Skeletal muscle tissue (tissue), 4 donors: ENCODE data around the gene TCF12. TPM values are rescaled to one million over a fixed set of nuclear protein-coding genes. Genes with fewer than 3 reads are reported as not detected.

Source experiments
- H3K27ac ChIP-seq: one replicate; pipeline ENCODE4 v1.7.0; 2013; ENCODE audit warnings: mild to moderate bottlenecking, low read depth, low read length, inconsistent platforms
- H3K27me3 ChIP-seq, 3 donors: one replicate each; pipeline ENCODE4 v1.7.0; 2013; ENCODE audit warnings: low read length in 3 of 3; ENCODE audit not compliant: control insufficient read depth in 3 of 3, insufficient read depth in 3 of 3
- H3K36me3 ChIP-seq, 3 donors: one replicate each; pipeline ENCODE4 v1.7.0; 2013; ENCODE audit warnings: low read length in 3 of 3; ENCODE audit not compliant: control insufficient read depth in 3 of 3, insufficient read depth in 3 of 3
- H3K4me1 ChIP-seq, 3 donors: one replicate each; pipeline ENCODE4 v1.7.0; 2013; ENCODE audit warnings: low read length in 3 of 3, mild to moderate bottlenecking in 3 of 3; ENCODE audit not compliant: control insufficient read depth in 3 of 3, insufficient read depth in 3 of 3
- H3K4me3 ChIP-seq, 3 donors: one replicate each; pipeline ENCODE4 v1.7.0; 2013; ENCODE audit warnings: low read length in 3 of 3
- H3K9ac ChIP-seq, 3 donors: one replicate each; pipeline ENCODE4 v1.7.0; 2013; ENCODE audit warnings: low read length in 3 of 3, mild to moderate bottlenecking in 3 of 3, moderate library complexity in 2 of 3, low read depth in 1 of 3
- H3K9me3 ChIP-seq, 3 donors: one replicate each; pipeline ENCODE4 v1.7.0; 2013; ENCODE audit warnings: low read length in 3 of 3; ENCODE audit not compliant: control insufficient read depth in 3 of 3
- total RNA-seq: library from RNA; depleted of rRNA; stranded (reverse); fragments of >200 nt; gene quantifications from one replicate; pipeline ENCODE4 v1.2.3, GENCODE V29; 2014
- donor health status: Osteomylitis.

Gene TCF12
- total RNA-seq, 1 donor from 2014 or later = 136 TPM

DNA sequence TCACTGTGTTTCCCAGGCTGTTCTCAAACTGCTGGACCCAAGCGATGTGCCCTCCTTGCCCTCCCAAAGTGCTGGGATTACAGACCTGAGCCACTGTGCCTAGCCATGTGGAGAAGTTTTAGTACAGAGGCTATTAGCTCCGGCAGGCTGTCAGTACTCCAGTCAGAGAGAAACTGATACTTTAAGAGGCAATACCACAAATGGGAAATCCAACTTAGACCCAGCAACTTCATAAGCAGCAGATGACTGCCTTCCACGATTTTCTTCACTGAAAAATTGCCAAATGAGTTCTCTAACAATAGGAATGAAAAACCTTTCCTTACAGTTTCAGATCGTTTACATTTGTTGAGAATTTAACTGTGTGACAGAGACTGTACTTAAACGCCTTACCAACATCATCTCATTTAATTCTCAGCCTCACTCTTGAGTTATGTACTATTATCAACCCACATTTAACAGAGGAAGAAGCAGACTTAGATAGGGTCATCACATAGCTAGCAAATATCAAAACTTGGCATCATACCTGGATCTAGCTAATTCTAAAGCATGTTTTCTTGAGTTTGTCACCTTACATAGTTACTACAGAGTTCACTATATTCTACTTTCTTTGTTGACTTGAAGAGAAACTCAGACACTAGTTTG is 127.4 kb downstream of the TCF12 start:
- H3K9me3 ChIP-seq = no peaks in the 10 kb centered on the region
- no peaks in the 10 kb centered on the region for H3K27me3 ChIP-seq
- no peak overlapping the region for H3K27ac ChIP-seq
- H3K9ac ChIP-seq = no peak overlapping the region
- H3K4me1 ChIP-seq = peaks cover 0 to 3% (median 0%) of the 10 kb centered on the region in 3 donors
- H3K4me3 ChIP-seq = no peak overlapping the region
- no peaks in the 10 kb centered on the region for H3K36me3 ChIP-seq

- no peaks in the 10 kb centered on the region for H3K9me3 ChIP-seq
- H3K4me1 ChIP-seq = peaks cover 0 to 2% (median 1%) of the 10 kb centered on the region in 3 donors
- H3K27ac ChIP-seq = no peak overlapping the region
These were observed 130.6 kb downstream of the TCF12 start for GRCh38 chr15:57048930-57049549.

GRCh38 chr15:57053470-57053869 is 135.0 kb downstream of the TCF12 start:
- H3K4me3 ChIP-seq = no peak overlapping the region
- H3K9ac ChIP-seq = no peak overlapping the region
- H3K27me3 ChIP-seq = no peaks in the 10 kb centered on the region
- H3K36me3 ChIP-seq = no peaks in the 10 kb centered on the region
- H3K4me1 ChIP-seq = peaks cover 11 to 17% (median 13%) of the 10 kb centered on the region in 3 donors
- no peak overlapping the region for H3K27ac ChIP-seq
- no peaks in the 10 kb centered on the region for H3K9me3 ChIP-seq

More at GRCh38 chr15:57048930-57049549, 130.6 kb downstream of the TCF12 start:
- no peaks in the 10 kb centered on the region for H3K36me3 ChIP-seq
- no peak overlapping the region for H3K4me3 ChIP-seq
- H3K27me3 ChIP-seq = no peaks in the 10 kb centered on the region
- H3K9ac ChIP-seq = no peak overlapping the region

- peaks cover 11 to 17% (median 13%) of the 10 kb centered on the region in 3 donors for H3K4me1 ChIP-seq
- no peaks in the 10 kb centered on the region for H3K36me3 ChIP-seq
- H3K27me3 ChIP-seq = no peaks in the 10 kb centered on the region
- H3K9ac ChIP-seq = no peak overlapping the region
- no peak overlapping the region for H3K27ac ChIP-seq
- H3K4me3 ChIP-seq = no peak overlapping the region
- H3K9me3 ChIP-seq = no peaks in the 10 kb centered on the region
These were observed 135.8 kb downstream of the TCF12 start for GRCh38 chr15:57054204-57054750.

DNA sequence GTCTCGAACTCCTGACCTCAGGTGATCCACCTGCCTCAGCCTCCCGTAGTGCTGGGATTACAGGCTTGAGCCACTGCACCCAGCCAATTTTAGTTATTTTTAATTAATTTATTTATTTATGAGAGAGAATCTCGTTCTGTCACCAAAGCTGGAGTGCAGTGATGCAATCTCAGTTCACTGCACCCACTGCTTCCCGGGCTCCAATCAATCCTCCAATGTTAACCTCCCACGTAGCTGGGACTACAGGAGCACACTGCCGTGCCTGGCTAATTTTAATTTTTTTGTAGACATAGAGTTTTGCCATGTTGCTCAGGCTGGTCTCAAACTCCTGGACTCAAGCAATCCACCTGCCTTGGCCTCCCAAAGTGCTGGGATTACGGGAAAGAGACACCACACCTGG is 137.9 kb downstream of the TCF12 start:
- H3K27ac ChIP-seq = no peak overlapping the region
- H3K27me3 ChIP-seq = no peaks in the 10 kb centered on the region
- H3K36me3 ChIP-seq = no peaks in the 10 kb centered on the region
- peaks cover 11 to 17% (median 13%) of the 10 kb centered on the region in 3 donors for H3K4me1 ChIP-seq
- H3K9me3 ChIP-seq = no peaks in the 10 kb centered on the region
- no peak overlapping the region for H3K9ac ChIP-seq
- no peak overlapping the region for H3K4me3 ChIP-seq

- Histone ChIP-seq H3K4me1 (peaks cover 11 to 17% (median 13%) of the 10 kb centered on the region in 3 donors), H3K9me3 (no peaks in the 10 kb centered on the region), H3K4me3 (peak overlapping the region in 1 of 3 donors; percentile 11), H3K27me3 (no peaks in the 10 kb centered on the region), H3K27ac (no peak overlapping the region), H3K36me3 (no peaks in the 10 kb centered on the region), H3K9ac (no peak overlapping the region)
These were observed 138.9 kb downstream of the TCF12 start for GRCh38 chr15:57057134-57057930.

DNA sequence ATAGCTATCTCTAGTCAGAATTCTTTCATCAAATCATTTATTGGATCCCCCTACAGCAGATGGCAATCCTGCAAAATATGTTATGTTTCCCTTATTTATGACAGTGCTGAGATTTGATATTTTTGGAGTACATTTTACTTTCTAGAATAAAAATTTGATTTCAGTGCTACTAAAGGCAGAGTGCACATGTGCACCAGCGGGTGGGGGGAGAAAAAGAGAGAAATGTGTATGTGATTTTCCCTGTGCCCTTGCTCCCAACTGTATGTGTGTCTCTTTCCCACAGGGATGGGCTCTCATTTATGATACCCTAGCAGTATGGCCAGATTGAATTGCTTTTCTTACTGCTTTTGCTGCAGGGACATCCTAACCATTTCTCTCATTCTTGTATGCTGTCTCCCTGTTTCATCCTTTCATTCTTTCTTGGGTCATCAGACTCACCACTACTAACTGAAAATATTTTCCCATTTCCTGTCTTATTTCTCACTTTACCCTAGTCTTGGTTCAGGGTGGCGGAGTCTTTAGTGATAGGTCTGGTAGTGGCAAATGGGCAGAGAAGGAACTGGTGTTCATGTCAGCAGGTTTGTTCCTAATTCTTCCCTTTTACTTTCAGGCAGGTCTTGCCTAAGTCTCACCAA is 140.7 kb downstream of the TCF12 start:
- no peak overlapping the region for H3K4me3 ChIP-seq
- H3K36me3 ChIP-seq = no peaks in the 10 kb centered on the region
- no peaks in the 10 kb centered on the region for H3K27me3 ChIP-seq
- no peak overlapping the region for H3K27ac ChIP-seq
- H3K4me1 ChIP-seq = peaks cover 11 to 15% (median 11%) of the 10 kb centered on the region in 3 donors
- H3K9ac ChIP-seq = no peak overlapping the region
- no peaks in the 10 kb centered on the region for H3K9me3 ChIP-seq

DNA sequence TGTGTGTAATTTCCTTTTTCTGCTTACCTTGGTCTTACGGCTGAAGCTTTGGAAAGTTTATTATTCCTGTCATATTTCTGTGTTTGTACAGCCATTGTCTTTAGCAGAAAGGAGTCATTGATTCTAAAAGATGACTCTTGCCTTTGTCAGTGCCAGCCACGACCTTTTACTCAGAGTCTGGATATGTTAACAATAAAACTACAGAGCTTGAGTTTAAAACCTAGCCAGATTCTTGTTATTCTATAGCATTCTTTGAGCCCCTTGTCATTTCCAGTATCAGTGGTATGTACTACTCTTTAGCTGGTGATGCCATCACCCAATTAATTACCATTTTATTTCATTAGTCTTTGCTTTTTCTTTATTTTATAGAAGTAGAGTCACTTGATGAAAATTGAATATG is 142.4 kb downstream of the TCF12 start:
- no peak overlapping the region for H3K4me3 ChIP-seq
- H3K9ac ChIP-seq = no peak overlapping the region
- H3K9me3 ChIP-seq = no peaks in the 10 kb centered on the region
- peaks cover 11 to 14% (median 11%) of the 10 kb centered on the region in 3 donors for H3K4me1 ChIP-seq
- H3K36me3 ChIP-seq = no peaks in the 10 kb centered on the region
- H3K27me3 ChIP-seq = no peaks in the 10 kb centered on the region
- no peak overlapping the region for H3K27ac ChIP-seq

- Histone ChIP-seq H3K27ac (no peak overlapping the region), H3K27me3 (no peaks in the 10 kb centered on the region), H3K9me3 (no peaks in the 10 kb centered on the region), H3K9ac (no peak overlapping the region), H3K36me3 (no peaks in the 10 kb centered on the region), H3K4me1 (peaks cover 11 to 14% (median 11%) of the 10 kb centered on the region in 3 donors), H3K4me3 (no peak overlapping the region)
These were observed 142.8 kb downstream of the TCF12 start for GRCh38 chr15:57061281-57061680.
